ENCODE results near the gene ZSCAN2.
"Not testable (repeated sequence)": the region's sequence is repeated elsewhere in the genome, so short reads cannot be mapped to it uniquely, and the experiment has no call there.

The ZSCAN2 gene

GRCh38 chr15:84599906-84600305, 903 bp upstream of the ZSCAN2 start:
- DNase-seq, result no peak

- DNase-seq, result peak; percentile 48
These were observed 500 bp upstream of the ZSCAN2 start for GRCh38 chr15:84600331-84600686.

DNA sequence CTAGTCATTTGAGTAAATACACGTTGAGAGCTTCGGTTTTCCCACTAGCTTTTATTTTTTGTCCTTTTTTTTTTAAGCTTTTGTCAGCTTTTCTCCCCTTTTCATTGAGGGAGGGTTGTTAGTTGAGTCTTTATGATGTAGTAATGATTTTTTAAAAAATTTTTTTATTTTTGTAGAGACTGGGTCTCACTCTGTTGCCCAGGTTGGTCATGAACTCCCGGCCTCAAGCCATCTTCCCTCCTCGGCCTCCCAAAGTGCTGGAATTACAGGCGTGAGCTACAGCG, 688 bp downstream of the ZSCAN2 start:
- no peak for DNase-seq

- DNase-seq, result no peak
These were observed 3.0 kb downstream of the ZSCAN2 start for GRCh38 chr15:84603630-84604379.

- no peak for DNase-seq
These were observed 4.2 kb downstream of the ZSCAN2 start for GRCh38 chr15:84604826-84605553.

- DNase-seq, result no peak
These were observed 4.7 kb downstream of the ZSCAN2 start for GRCh38 chr15:84605554-84605882.

DNA sequence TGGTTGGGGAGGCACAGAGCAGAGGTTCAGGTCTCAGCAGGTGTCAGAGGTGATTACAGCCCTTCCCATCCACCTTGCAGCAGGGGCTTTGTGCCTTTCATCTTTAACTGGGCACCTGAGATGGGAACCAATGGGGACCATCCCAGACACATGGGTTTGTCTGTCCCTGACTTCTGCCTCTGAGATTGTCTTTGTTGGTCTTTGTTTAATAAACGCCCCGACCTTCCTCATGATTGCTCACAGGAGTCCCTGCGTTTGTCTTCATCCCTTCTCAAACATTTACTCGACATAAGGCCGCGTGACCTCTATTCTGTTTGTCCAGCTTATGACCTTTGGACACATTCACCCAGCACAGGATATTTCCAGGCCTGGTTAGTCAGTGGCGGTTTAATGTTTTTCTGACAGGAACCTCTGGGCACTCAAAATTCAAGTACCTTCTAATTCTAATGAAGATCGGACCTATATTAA, 5.9 kb downstream of the ZSCAN2 start:
- no peak for DNase-seq

DNA sequence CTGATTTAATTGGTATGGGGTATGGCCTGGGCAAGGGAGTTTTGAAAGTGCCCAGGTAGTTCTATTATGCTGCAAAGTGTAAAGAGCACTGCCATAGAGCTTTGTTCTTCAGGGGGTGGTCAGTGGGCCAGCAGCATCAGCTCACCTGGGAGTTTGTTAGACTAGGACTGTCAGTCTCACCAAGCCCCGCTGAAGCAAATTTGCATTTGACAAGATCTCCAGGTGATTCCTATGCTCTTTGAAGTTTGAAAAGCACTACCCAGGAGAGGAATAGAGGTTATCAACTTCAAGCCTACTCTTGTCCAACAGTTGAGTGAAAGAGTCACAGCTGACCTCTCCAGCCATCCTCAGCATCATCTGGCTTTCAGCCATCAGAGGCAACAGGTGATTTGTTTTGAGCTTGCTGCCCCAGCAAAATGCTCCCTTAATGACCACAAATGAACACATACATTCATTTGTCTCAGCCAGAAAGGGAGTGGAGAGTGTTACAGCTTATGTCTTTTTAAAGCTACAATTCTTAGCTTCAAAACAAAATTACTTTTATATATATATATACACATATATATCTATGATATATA, 8.0 kb downstream of the ZSCAN2 start:
- no peak for DNase-seq

DNA sequence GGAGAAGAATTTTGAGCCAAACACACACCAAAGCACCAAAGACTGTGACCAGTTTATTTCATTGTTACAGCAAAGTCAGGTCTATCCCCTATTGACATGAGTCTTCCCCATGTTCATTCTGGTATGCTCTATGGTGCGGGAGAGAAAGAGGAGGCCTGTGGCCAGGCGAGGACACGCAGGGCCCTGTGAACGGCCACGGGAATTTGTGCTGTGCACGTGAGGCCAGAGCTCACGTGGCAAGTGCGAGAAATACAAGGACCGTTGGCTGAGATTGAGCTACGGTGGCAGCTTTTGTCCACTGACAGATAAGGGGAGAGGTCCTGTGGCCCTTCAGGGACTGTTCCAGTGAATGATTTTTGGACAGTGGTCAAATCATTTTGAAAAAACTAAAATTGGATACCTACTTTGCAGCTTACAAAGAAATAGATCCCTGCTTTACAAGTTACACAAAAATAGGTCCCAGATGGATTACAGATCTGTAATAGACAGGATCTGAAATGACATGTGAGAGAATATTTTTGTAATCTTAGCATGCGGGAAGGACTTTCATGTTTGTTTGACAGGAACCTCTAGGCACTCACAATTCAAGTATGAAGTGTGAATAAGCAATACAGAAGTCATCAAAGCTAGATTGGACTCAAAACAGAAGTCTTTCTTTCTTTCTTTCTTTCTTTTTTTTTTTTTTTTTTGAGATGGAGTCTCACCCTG, 9.2 kb downstream of the ZSCAN2 start:
- DNase-seq, result no peak

DNA sequence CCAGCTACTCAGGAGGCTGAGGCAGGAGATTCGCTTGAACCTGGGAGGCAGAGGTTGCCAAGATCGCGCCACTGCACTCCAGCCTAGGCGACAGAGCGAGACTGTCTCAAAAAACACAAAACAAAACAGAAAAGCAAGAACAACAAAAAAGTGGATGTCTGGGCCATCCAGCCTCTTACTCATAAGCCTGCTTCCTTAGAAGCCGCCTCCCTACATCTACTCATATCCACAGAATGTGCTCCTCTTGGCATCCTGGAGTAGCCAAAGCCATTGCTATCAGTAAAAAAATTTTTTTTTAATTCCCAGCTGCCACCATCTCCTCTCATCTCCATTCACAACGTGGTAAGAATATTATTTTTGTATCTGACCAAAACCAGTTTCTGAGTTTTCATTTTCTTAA, 10.8 kb downstream of the ZSCAN2 start:
- no peak for DNase-seq

DNA sequence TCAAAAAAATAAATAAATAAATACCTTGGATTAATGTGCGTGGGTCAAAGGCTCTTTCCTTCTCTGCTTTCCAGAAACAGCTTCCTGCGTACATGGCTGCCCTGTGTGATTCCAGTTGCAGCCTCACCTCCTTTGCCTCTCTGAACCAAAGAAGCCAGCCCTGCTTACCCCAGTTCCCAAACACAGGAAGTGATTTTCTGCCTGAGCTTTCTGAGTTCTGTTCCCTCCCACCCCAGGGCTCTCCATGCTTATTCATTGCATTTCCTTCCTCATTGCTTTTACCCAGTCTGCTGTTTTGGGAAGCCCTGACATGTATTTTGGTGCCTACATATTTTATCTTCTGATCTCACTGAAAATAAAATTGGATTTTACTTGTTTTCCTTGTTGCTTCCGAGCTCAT, 15.4 kb downstream of the ZSCAN2 start:
- peak; percentile 8 for DNase-seq

- no peak for DNase-seq
These were observed 19.8 kb downstream of the ZSCAN2 start for GRCh38 chr15:84620626-84621025.

DNA sequence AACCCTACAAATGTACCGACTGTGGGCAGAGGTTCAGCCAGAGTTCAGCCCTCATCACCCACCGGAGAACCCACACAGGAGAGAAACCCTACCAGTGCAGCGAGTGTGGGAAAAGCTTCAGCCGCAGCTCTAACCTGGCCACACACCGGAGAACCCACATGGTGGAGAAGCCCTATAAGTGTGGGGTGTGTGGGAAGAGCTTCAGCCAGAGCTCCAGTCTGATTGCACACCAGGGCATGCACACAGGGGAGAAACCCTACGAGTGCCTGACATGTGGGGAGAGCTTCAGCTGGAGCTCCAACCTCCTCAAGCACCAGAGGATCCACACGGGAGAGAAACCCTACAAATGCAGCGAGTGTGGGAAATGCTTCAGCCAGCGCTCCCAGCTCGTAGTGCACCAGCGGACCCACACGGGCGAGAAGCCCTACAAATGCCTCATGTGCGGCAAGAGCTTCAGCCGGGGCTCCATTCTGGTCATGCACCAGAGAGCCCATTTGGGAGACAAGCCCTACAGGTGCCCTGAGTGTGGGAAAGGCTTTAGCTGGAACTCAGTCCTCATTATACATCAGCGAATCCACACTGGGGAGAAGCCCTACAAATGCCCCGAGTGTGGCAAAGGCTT, 20.7 kb downstream of the ZSCAN2 start:
- no peak for DNase-seq

DNA sequence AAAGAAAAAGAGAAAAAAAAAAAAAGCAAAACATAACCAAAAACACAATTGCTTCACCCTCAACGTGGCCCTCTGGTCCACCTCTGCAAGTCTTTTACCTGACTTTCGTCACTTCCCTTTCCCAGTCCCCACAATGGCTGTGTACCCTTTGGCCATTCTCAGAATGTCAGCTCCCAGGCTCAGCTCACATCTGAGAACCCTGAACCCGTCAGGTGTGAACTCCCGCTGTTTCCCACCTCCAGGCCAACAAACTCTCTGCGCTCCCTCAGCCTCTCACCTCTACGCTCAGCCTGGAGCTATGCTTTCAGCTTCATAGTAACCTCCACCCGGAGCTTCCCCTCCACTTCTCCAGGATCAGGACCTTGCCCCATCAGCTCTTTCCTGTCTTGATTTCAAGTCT, 23.6 kb downstream of the ZSCAN2 start:
- no peak for DNase-seq

- DNase-seq, result no peak
These were observed 24.3 kb downstream of the ZSCAN2 start for GRCh38 chr15:84625123-84625522.

GRCh38 chr15:84629033-84629432, 28.2 kb downstream of the ZSCAN2 start:
- DNase-seq, result no peak

DNA sequence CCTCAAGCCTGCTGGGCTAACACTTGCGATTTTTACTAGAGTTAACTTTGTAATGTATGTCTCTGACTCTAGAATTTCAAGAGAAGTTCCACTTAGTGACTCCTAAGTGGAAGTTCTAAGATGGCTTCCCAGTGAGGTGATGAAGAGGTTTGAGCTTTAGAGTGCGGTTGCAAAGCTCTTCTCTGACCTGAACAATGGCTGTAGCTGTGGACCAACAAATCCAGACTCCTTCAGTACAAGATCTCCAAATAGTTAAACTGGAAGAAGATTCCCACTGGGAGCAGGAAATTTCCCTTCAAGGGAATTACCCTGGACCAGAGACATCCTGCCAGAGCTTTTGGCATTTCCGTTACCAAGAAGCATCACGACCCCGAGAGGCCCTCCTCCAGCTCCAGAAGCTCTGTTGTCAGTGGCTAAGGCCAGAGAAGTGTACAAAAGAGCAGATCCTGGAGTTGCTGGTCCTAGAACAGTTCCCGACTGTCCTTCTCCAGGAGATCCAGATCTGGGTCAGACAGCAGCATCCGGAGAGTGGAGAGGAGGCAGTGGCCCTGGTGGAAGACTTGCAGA, 31.0 kb downstream of the ZSCAN2 start:
- DNase-seq, result no peak

DNA sequence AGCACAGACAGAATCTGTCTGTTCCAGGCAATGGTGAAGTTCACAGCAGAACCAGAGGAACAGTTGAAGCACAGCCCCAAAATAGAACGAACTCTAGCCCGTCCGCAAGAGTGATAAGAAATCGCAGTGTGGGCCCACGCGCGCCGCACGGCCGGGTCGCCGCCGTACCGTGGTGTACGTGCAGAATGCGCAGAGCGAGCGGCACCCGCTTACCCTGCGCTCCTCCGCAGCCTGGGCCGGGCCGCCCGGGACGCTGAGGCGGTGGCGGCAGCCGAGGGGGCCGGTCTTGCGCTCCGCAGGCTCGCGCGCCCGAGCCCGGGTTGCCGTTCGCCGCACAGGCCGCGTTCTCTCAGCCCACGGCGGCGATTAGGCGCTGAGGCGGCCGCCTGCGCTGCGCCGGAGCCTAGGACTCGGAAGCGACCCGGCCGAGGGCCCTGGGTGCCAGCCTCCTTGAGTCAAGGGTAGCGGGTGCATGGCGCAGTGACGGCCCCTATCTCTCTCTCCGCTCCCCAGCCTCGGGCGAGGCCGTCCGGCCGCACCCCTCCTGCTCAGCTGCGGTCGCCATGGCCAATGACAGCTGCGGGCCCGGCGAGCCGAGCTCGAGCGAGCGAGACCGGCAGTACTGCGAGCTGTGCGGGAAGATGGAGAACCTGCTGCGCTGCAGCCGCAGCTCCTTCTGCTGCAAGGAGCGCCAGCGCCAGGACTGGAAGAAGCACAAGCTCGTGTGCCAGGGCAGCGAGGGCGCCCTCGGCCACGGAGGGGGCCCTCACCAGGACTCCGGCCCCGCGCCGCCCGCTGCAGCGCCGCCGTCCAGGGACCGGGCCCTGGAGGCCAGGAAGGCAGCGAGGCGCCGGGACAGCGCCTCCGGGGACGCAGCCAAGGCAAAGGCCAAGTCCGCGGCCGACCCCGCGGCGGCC, 32.8 kb downstream of the ZSCAN2 start:
- DNase-seq, result peak; percentile 47

- no peak for DNase-seq
These were observed 33.5 kb downstream of the ZSCAN2 start for GRCh38 chr15:84634228-84634837.

DNA sequence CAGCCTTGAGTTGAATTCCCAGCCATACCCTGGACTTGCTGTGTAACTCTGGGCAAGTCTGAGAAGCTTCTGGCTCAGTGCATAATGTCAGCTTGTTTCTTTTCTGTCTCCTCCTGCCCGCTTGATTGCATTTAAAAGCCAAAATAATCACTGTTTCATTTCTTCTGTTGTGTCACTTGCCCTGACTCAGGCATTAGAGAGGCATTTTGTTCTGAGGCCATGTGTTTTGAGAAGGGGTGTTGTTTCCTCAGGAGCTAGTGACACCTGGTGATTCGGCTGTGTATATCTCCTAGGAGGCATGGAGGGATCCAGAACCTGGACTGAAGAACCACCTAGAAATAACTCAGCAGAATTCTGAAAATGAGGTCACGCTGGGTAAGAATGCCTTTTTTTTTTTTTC, 37.3 kb downstream of the ZSCAN2 start:
- DNase-seq, result no peak

DNA sequence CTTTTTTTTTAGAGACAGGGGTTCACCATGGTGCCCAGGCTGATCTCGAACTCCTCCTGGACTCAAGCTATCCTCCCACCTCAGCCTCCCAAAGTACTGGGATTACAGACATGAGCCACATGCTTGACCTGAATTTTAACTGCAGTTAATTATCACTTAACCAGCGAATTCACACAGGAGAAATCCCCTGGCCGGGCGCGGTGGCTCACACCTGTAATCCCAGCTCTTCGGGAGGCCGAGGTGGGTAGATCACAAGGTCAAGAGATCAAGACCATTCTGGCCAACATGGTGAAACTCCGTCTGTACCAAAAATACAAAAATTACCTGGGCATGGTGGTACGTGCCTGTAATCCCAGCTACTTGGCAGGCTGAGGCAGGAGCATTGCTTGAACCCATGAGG, 41.1 kb downstream of the ZSCAN2 start:
- DNase-seq, result not testable (repeated sequence)

GRCh38 chr15:84642640-84643039, 41.8 kb downstream of the ZSCAN2 start:
- DNase-seq, result not testable (repeated sequence)
